HG02973 (cell line): ENCODE results near the gene NDUFA7.
"Not testable (repeated sequence)": the region's sequence is repeated elsewhere in the genome, so short reads cannot be mapped to it uniquely, and the experiment has no call there.

Source experiments
- ATAC-seq: cut with Tn5 transposase; IDR thresholded peaks from one replicate; pipeline ENCODE4 v1.9.1; 2021; ENCODE audit warnings: moderate library complexity; ENCODE audit not compliant: unreplicated experiment

NDUFA7 gene

GRCh38 chr19:8321067-8321985 is at the start of gene NDUFA7, which contains the start of gene RPS28:
NDUFA7 (minus strand) TSS chr19:8321375; CDS start chr19:8321358, 17 bp downstream.
RPS28 (plus strand) TSS chr19:8321496; CDS start chr19:8321531, 35 bp downstream.
- peak; percentile 82 for ATAC-seq

- no peak for ATAC-seq
Observed at GRCh38 chr19:8370176-8371010, 49.2 kb upstream of the NDUFA7 start.

- ATAC-seq, result no peak
Observed at GRCh38 chr19:8367327-8368001, 46.3 kb upstream of the NDUFA7 start.

GRCh38 chr19:8366961-8367326 is 45.8 kb upstream of the NDUFA7 start:
- no peak for ATAC-seq

- ATAC-seq, result no peak
Observed at GRCh38 chr19:8366121-8366581, 45.0 kb upstream of the NDUFA7 start.

GRCh38 chr19:8363803-8364771 is 42.9 kb upstream of the NDUFA7 start, which contains the start of gene ANGPTL4:
ANGPTL4 (plus strand) TSS chr19:8364155; CDS start chr19:8364322, 167 bp downstream.
- no peak for ATAC-seq

GRCh38 chr19:8361921-8362793 is 41.0 kb upstream of the NDUFA7 start:
- ATAC-seq, result no peak

- no peak for ATAC-seq
Observed at GRCh38 chr19:8360196-8360595, 39.0 kb upstream of the NDUFA7 start.

- no peak for ATAC-seq
Observed at GRCh38 chr19:8358948-8359347, 37.8 kb upstream of the NDUFA7 start.

- ATAC-seq, result no peak
Observed at GRCh38 chr19:8357007-8357521, 35.9 kb upstream of the NDUFA7 start.

GRCh38 chr19:8355631-8356402 is 34.6 kb upstream of the NDUFA7 start:
- ATAC-seq, result no peak

GRCh38 chr19:8352845-8353244 is 31.7 kb upstream of the NDUFA7 start:
- not testable (repeated sequence) for ATAC-seq

- no peak for ATAC-seq
Observed at GRCh38 chr19:8352134-8352827, 31.1 kb upstream of the NDUFA7 start.

GRCh38 chr19:8349629-8350372 is 28.6 kb upstream of the NDUFA7 start:
- not testable (repeated sequence) for ATAC-seq

GRCh38 chr19:8343483-8343844 is 22.3 kb upstream of the NDUFA7 start:
- ATAC-seq, result no peak

GRCh38 chr19:8342684-8343482 is 21.7 kb upstream of the NDUFA7 start, which contains the start of gene KANK3:
KANK3 (minus strand) TSS chr19:8343262; CDS start chr19:8337828, 5,434 bp downstream.
- peak; percentile 88 for ATAC-seq
